ENCODE results near the gene SRC.

SRC gene

DNA sequence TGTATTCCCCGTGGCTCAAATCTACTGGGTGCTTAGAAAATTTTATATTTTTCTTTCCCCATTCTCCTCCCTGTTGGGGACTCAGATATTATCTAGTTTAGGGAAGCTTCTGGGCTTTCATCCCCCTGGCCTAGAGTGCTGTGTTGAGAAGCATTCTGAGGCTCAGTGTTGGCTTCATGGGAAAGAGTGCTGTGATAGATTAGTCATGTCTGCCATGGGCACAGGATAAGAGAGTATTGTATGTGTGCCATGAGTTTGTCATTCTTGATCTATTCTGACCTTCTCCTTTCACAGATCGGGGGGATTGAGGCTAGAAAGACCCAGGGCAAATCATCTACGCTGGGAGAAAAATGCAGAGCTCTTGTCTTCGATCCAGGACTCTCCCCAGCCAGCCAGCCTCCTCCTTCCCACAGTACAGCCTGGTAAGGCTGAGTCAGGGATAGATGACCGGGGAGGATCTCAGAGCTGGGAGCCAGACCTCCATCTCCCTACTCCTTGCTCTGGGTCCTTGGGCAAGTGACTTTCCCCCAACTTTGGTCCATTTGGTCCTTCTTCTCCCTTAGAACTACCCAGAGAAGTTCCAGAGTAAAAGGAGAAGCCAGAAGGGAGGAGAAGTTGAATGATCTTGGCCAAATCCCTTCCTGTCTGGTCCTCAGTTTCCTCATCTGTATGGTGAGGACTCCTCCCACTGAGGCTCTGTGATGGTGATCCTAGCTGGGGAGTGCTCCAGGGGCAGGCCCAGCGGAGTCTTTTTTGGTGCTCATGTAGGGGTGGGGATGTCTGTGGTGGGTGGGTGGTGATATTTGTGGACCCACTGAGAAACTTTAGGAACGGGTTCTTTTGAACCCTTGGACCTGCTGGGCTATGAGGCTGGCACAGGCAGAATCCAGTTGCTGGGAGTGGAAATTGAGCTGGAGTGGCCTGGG lies 5.0 kb downstream of the SRC start:
- no peak for DNase-seq (ENCODE audit: low read depth in 2 of 2)

DNA sequence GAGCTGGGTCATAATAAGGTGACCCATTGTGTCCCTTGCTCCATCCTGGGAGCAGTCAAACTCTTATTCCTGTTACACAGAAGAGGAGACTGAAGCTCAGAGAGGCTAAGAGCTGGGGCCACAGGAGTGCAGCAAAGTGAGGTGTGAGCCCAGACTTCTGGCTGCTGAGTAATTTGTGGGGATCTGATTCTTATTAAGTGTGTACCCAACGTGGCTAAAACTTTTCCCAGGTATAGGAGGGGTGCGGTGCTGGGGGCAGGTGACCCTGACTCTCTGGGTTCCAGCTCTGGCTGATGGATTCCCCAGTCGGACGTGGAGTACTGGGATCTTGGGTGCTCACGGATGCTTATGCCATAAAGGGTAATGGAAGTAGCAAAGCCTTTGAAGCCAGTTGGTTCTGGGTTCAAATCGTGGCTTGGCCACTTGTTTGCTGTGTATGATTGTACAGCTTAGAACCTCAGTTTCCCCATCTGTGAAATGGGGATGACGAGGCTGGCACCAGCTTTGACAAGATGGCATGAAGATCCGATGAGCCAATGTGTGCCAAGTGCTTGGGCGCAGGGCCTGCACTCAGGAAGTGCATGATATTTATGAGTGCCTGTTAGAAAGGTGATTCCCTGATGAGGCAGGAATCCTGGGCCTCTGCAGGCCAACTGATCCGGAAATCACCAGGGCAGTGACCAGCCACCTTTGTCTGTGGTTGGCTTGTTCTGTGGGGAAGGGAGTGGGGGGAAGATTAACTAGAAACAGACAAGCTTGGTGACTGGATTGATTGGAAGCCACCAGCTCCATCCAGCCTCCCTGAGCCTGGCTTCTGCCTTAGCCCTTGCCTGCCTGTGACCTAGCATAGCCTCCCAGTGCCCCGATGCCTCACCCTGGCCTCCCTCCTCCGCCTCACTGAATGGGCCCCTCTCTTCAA lies 6.0 kb downstream of the SRC start:
- DNase-seq (ENCODE audit: low read depth in 2 of 2) = no peak

DNA sequence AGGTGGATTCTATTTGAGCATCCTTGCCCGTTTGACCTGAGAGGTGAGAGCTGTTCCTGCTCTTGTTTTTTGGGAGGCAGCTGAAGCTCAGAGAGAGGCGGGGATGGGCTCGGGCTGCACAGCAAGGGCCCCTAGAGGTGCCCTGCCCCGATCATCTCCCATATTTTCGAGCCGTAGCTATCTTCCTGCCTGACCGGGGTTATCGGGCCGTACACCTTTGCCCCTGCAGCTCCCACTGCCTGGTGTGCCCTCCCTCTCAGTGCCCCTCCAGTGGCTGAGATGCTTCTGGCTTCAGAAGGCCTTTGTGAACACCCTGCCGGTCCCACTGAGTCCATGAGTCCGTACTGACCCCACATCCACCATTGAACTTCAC lies 6.7 kb downstream of the SRC start:
- DNase-seq (ENCODE audit: low read depth in 2 of 2) = no peak

DNA sequence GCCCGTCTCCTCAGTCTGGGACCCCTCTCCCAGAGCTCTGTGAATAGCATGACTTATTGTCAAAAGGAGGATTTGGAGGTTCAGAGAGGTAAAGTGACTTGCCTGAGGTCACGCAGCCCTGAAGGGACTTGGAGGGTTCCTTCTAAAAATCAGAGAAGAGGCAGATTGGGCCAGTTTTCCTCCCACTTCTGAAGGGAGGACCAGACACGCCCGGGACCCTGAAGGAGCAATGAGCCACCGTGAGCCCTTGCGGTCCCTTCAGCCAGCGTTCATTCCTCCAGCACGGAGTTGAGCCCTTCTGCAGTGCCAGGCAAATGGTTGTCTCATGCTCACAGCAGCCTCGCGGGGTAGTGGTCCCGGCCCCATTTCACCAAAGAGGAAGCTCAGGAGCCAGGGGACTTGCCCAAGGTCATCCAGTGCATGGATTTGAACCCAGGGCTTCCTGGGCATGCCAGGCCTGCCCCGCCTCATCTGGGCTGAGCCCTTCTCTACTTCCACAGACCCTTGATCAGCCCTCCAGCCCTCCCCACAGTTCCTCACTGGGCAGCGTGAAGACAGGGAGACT lies 7.4 kb downstream of the SRC start:
- no peak for DNase-seq (ENCODE audit: low read depth in 2 of 2)

DNA sequence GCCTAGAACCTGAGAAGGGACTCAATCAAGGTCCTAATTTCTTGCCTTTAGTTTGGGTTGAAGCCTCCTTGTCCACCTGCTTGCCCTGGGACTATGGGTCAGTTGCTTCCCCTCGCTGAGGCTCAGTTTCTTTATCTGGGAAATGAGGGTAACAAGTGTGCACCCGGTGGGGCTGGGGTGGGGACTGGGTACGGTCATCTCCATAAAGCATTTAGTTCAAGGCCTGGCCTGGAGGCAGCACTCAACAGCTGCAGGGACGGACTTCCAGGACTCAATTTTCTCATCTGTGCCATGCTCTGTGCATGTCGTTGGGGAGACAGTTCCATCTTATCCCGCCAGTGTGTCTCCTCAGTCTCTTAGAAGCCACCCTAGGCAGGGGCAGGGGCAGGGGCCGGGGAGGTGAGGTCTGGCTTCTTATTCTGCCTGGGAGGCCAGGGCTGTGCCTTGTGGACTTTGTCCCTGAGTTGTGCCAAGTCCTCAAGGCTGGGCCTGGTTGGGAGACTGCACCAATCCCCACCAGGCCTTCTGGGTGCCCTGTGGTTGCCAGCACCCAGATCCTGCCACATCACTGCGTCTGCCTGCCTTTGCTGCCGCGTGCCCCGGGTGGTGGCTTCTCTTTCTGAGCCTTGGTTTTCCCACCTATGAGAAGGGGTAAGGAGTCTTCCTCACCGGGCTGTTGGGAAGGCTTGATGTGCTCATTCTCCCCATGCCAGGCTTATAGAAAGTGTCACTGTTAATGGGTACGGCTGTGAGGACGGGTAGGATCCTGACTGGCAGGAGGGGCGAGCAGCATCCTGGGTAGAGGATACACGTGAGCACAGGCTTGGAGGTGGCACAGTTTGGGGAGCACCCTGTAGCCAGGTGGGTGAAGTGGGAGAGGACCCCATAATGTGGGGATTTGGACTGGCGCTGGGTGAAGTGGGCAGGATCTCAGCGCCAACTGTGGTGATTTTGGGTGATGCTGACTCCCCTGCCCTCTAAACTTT lies 8.6 kb downstream of the SRC start:
- DNase-seq (ENCODE audit: low read depth in 2 of 2) = no peak

DNA sequence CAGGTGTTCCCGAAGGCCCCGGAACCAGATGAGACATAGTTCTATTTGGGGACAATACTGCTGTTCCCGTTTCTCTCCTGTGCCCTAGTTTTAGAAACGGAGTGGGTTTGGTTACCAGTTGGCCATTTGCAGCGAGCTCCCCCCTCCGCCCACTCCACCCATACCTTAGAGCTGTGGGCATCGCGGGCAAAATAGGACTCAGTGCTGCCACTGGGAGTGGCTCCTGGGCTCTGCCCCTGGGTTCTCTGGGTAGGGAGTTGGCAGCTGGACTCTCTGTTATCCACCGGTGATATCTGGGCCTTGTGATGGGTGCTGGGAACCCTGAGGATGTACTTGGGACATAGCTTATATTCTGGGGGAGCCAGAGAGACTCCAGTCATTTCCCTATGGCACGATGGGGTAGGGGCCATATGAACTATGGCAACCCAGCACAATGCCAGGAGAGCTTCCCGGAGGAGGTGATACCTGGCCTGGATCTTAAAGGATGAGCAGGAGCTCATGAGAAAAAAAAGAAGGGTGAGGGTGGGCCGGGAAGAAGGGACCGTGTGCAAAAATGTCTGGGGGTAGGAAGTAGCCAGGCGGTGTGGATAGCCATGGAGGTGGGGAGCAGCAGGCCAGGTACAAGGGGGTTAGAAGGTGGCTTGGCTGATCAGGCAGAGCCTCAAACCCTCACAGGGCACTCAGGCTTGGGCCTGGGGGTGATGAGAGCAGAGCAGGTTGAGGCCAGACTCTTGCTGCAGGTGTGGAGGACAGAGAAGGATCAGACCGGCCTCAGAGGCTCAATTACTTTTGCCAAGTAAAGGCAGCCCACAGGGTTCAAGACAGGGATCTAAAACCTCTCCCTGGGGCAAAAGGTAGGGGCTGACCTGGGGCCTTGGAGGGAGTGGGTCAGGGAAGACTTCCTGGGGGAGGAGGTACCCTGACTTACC lies 9.6 kb downstream of the SRC start:
- DNase-seq (ENCODE audit: low read depth in 2 of 2) = no peak

DNA sequence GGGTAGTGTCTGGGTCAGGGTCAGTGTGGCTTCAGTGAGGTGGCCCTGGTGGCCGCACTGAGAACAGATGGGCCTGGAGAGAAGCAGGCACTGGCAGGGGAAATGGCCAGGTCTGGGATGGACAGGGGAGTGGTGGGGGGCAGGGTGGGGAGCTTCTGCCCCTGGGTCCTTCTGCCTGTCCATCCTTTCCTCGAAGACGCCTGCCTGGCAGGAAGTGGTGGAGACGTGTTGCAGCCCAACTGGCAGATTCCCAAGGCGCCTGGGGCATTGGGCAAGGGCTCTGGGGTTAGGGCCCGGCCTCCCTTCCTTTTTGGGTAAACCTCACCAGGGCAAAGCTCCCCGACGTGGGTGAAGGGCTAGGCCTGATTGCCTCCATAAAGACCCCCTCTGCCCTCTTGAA lies 10.4 kb downstream of the SRC start:
- DNase-seq (ENCODE audit: low read depth in 2 of 2) = no peak

DNA sequence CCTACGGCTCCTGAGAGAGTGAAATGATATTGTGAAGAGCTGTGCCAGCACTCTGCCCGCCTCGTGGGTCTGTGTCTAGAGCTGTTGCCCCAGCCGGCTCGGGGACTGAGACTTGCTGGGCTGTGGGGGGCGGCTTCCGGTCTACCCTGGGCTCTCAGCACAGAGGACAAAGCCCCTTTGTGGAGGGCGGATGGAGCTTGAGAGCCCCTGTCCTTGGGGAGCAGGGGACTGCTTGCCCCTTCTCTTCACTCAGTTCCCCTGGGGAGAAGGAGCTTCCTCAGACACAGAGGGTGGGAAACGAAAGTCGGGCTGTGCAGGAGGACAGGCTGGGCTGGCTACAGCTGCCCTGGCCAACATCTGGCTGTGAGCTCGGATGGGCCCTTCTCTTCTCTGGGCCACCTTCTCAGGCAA lies 11.0 kb downstream of the SRC start:
- no peak for DNase-seq (ENCODE audit: low read depth in 2 of 2)

DNA sequence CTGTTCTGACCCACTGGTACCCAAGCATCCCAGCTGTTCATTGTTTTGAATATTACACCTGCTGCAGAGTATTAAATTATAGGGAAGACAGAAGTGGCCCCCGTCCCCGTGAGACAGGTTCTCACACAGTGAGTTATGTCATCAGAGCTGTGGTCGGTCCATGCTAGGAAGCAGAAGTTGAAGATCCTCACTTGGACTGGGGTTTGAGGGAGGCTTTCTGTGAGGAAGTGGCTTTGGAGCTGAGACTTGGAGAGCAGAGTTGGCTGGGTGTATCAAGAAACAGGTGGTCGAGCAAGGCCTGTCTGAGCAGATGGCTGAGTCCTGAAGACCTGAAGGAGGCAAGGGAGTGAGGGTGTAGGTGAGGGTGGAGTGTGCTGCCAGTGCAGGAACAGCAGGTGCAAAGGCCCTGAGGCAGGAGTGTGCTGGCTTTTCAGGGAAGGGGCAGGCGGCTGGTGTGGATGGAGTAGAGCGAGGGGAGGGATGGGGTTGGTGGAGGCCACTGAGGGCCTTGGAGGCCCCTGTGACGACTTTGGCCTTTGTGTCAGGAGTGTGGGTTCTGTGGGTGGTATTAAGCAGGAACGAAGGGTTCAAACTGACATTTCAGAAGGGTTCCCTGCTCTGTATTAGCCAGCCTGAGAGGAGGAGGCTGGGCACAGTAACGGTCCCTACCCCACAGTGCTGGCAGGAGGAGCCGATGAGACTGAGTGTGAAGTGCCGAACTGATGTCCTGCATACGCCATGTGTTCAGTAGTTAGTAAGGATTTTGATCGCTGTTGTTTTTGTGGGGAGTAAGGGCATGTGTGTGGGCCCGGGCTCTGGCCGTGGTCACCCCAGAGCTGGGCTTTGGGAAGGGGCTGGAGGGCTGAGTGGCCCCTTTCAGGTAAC lies 11.8 kb downstream of the SRC start:
- no peak for DNase-seq (ENCODE audit: low read depth in 2 of 2)

DNA sequence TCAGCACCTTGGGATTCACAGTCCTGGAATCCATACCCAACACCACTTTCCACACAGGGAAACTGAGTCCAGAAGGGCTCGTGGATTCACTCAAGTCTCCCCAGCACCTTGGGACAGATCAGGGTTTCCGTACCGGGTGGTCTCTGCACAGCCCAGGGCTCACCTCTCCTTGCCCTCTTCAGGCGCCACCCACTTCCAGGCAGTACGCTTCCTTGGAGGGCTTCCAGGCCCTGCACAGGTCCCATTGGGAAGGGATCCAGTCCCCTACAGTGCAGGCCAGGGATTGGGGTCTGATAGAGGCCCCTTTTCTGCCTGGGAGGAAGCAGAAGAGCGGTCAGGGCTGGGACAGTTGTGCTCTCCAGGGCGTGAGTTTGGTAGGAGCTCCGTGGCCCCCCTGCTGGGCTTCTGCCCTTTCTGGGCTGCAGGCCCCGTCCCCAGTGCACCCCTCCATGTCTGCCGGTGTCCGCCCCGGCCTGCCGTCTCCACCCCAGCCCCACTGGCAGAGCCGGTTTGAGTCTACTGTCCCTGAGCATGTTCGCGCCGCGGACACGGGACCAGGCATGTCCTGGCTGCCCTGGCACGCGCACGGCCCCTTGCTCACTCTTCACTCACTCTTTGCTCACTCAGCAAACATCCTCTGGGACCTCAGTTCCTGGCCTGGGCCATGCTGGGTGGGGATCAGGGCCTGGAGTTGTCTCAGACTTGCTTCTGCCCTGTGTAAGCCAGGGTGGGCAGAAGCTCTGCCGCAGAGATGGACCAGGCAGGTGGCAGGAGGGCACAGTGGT lies 12.6 kb downstream of the SRC start:
- DNase-seq (ENCODE audit: low read depth in 2 of 2) = no peak

DNA sequence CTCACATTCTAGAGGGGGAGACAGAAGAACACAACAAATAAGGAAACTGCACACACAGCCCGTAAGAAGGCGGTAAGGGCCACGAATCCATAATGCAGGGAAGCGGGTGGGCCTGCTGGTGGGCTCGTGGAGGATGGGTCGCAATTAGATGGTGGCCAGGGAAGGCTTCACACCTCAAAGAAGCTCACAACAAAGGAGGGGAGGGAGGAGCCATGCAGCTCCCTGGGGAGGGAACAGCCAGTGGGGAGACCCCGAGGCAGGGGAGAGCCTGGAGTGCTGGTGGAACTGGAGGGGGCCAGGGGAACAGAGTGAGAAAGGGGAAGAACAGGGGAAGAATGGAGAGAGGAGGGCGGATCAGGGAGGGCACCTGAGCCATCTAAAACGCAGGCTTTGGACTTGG lies 13.4 kb downstream of the SRC start:
- no peak for DNase-seq (ENCODE audit: low read depth in 2 of 2)

DNA sequence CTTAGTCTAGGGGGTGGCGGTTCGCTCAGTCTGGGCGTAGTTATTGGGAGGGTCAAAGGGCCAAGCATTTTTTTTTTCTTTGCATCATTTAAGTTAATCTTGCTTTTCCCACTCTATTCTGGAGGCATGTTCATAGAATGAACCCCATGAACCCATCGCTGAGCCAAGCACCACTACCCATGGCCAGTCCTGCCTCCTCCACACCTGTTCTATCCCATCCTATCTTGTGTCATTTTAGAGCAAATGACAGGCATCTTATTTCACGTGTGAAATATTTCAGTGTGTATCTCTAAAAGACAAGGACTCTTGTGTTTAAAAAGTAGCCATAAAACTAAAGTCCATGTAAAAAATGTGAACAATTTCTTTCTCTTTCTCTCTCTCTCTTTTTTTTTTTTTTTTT lies 13.9 kb downstream of the SRC start:
- no peak for DNase-seq (ENCODE audit: low read depth in 2 of 2)

DNA sequence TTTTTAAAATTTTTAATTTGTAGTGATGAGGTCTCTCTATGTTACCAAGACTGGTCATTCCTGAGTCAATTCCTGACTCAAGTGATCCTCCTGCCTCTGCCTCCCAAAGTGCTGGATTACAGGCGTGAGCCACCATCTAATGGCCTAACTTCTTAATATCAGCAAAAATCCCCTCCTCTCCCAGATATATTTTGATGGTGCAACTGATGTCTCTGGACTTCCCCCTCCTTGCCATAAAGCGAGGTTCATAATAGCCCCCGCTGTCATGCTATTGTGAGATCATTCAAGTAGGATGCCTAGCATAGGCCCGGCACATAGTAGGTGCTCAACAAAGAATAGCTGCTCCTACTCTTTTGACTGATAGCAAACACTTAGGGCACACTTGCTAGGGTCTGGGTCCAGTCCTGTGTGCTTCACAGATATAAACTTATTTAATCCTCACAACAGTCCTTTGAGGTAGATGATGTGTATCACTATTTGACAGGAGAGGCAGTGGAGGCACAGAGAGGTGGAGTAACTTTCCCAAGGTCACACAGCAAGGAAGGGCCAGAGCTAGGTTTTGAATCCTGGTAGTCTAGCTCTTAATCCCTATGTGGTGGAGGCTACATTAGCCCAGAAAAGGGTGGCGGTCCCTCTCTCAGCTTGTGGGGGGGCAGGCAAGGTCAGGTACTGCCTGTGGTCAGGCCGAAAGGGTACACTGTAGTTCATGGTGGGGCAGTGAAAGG lies 14.6 kb downstream of the SRC start:
- no peak for DNase-seq (ENCODE audit: low read depth in 2 of 2)

DNA sequence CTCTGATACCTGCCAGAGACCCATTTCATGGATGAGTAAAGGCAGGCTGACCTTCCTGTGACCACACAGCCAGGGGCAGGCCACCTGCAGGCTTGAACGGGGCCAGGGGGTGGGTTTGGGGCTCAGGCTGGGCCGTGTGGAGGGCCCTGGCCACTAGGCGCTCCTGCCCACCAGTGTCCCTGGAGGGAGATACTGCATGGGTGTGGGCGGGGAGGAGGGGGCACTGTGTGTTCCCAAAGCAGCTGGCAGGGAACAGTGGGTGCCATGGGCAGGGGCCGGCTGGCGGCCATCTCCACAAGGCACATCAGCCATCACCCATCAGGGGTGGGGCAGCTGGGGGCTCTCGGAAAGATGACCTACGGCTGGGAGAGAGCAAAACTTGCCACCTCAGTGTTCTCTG lies 15.4 kb downstream of the SRC start:
- DNase-seq (ENCODE audit: low read depth in 2 of 2) = no peak

DNA sequence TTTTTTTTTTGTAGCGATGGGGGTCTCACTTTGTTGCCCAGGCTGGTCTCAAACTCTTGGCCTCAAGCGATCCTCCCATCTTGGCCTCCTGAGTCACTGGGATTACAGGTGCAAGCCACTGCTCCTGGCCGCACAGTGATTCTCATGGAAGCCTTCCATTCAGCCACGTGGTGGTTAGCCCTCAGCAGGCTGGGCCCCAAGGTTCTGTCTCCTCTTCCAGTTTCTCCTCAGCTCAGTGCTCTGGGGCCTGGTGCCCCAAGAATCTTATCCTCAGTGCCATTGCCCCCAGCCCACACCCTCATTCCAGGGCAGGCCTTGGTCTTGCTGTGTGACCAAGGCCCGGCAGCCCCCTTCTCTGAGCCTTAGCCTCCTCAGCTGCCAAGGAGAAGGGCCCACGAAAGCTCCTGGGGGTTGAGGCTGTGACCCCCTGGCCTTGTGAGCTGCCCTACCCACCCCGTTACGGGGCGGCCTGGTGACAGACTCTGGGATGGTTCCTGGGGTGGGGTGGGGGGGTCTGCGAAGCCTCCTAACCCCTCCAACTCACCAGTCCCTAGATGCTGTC lies 16.4 kb downstream of the SRC start:
- DNase-seq (ENCODE audit: low read depth in 2 of 2) = no peak

DNA sequence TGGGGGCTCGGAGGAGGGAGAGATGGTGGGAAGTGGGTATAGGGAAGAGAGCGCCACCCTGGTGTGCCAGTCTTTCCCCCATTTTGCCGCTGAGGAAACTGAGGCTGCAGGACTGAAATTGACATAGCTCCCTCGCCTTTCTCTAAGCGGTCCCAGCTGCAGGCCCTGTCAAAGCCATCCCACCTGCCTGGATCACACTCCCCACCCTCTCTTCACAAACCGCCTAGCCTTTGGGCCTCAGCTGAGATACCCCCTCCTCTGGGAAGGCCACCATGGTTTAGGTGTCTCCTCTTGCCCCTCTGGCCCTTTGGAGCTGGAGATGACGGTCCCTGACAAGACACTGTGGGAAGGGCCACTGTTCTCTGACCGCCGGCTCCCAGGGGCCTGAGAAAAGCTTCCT lies 16.9 kb downstream of the SRC start:
- no peak for DNase-seq (ENCODE audit: low read depth in 2 of 2)
